Astrocyte (in vitro differentiated cells and primary cell): ENCODE data around the gene PCDHB16.

Source experiments
- CTCF ChIP-seq: IDR thresholded peaks from 2 replicates; pipeline ENCODE4 v1.5.1; 2011; ENCODE audit warnings: low read depth, mild to moderate bottlenecking, inconsistent platforms, low read length, moderate library complexity; ENCODE audit not compliant: insufficient read depth
- EZH2 ChIP-seq: IDR thresholded peaks from 2 replicates; pipeline ENCODE4 v1.6.1; 2012; ENCODE audit warnings: mild to moderate bottlenecking, low read length, inconsistent platforms; ENCODE audit not compliant: insufficient read depth

GRCh38 chr5:141180313-141180712, 1.9 kb upstream of the PCDHB16 start:
- TF ChIP-seq CTCF (no peak), EZH2 (no peak)
